A673 (cell line): ENCODE data around the gene PLD4. TPM values are rescaled to one million over a fixed set of nuclear protein-coding genes. Genes with fewer than 3 reads are reported as not detected.

Source experiments
- BruUV-seq: library from RNA; stranded (reverse); fragments of 400-500 nt; replicated peaks from 2 replicates; lab custom pipeline; 2021; lab: Mats Ljungman, UMichigan
- CTCF ChIA-PET: fragments of 300-600 bp; sonication (Branson Sonifier 250); formaldehyde crosslinking; loops from one replicate; lab custom pipeline; 2022; ENCODE audit warnings: antibody characterized with exemption; lab: Charles Lee
- POLR2A ChIA-PET: fragments of 300-600 bp; sonication (Branson Sonifier 250); formaldehyde crosslinking; loops from one replicate; lab custom pipeline; 2022; ENCODE audit warnings: antibody characterized with exemption; ENCODE audit not compliant: low non-redundant PET; lab: Charles Lee
- DNase-seq: peaks from one replicate; pipeline ENCODE4 v3.0.0-alpha.2; 2015; ENCODE audit warnings: low spot score
- H3K27ac ChIP-seq: fragments of 200-600 bp; sonication (generic); 2 replicates; pipeline ENCODE4 v1.5.1; 2016; ENCODE audit warnings: mixed run types, low read depth, mild to moderate bottlenecking, mixed read lengths, antibody characterized with exemption, low read length; ENCODE audit not compliant: poor library complexity, severe bottlenecking
- H3K27me3 ChIP-seq: fragments of 200-600 bp; sonication (generic); replicated peaks from 2 replicates; pipeline ENCODE4 v1.6.1; 2017; ENCODE audit warnings: mixed run types, low read depth, mild to moderate bottlenecking, mixed read lengths, antibody characterized with exemption, low read length; ENCODE audit not compliant: insufficient read depth, poor library complexity
- H3K36me3 ChIP-seq: fragments of 200-600 bp; sonication (generic); 2 replicates; pipeline ENCODE4 v1.6.1; 2016; ENCODE audit warnings: mixed run types, mild to moderate bottlenecking, mixed read lengths, antibody characterized with exemption, low read length; ENCODE audit not compliant: insufficient read depth, poor library complexity, severe bottlenecking
- H3K4me1 ChIP-seq: fragments of 200-600 bp; sonication (generic); 2 replicates; pipeline ENCODE4 v1.6.1; 2017; ENCODE audit warnings: mixed run types, mild to moderate bottlenecking, mixed read lengths, antibody characterized with exemption, low read length; ENCODE audit not compliant: insufficient read depth, poor library complexity, severe bottlenecking
- H3K4me3 ChIP-seq: fragments of 200-600 bp; sonication (generic); 2 replicates; pipeline ENCODE4 v1.5.1; 2016; ENCODE audit warnings: low read depth, mixed run types, mild to moderate bottlenecking, mixed read lengths, low read length; ENCODE audit not compliant: poor library complexity, severe bottlenecking
- H3K9me3 ChIP-seq: fragments of 200-600 bp; sonication (generic); 2 replicates; pipeline ENCODE4 v1.6.1; 2016; ENCODE audit warnings: mixed run types, low read depth, mild to moderate bottlenecking, mixed read lengths, antibody characterized with exemption, low read length; ENCODE audit not compliant: poor library complexity, severe bottlenecking
- EZH2 ChIP-seq: fragments of 200-600 bp; sonication (generic); IDR thresholded peaks from 2 replicates; pipeline ENCODE4 v1.6.1; 2017; ENCODE audit warnings: borderline replicate concordance, low read depth, mild to moderate bottlenecking, mixed read lengths, antibody characterized with exemption, low read length; ENCODE audit not compliant: poor library complexity, severe bottlenecking
- intact Hi-C: fragments of 100-400 bp; cut with micrococcal nuclease; formaldehyde crosslinking; loops from one replicate; pipeline ENCODE4 v1.10.0; 2022; ENCODE audit not compliant: unreplicated experiment
- total RNA-seq: library from RNA; stranded (reverse); gene quantifications from 2 replicates; pipeline ENCODE4 v1.2.3, GENCODE V29; 2021
- TF ChIP-seq, protein P1 (sequence below): fragments of 300-800, 200-600 bp; sonication (generic); conservative IDR thresholded peaks from 2 replicates; pipeline ENCODE4 v1.5.1; 2017; ENCODE audit warnings: low read depth, mild to moderate bottlenecking, antibody characterized with exemption, low read length, moderate library complexity, mixed read lengths

PLD4 gene
- total RNA-seq, 1 experiment from 2014 or later, result not detected

DNA sequence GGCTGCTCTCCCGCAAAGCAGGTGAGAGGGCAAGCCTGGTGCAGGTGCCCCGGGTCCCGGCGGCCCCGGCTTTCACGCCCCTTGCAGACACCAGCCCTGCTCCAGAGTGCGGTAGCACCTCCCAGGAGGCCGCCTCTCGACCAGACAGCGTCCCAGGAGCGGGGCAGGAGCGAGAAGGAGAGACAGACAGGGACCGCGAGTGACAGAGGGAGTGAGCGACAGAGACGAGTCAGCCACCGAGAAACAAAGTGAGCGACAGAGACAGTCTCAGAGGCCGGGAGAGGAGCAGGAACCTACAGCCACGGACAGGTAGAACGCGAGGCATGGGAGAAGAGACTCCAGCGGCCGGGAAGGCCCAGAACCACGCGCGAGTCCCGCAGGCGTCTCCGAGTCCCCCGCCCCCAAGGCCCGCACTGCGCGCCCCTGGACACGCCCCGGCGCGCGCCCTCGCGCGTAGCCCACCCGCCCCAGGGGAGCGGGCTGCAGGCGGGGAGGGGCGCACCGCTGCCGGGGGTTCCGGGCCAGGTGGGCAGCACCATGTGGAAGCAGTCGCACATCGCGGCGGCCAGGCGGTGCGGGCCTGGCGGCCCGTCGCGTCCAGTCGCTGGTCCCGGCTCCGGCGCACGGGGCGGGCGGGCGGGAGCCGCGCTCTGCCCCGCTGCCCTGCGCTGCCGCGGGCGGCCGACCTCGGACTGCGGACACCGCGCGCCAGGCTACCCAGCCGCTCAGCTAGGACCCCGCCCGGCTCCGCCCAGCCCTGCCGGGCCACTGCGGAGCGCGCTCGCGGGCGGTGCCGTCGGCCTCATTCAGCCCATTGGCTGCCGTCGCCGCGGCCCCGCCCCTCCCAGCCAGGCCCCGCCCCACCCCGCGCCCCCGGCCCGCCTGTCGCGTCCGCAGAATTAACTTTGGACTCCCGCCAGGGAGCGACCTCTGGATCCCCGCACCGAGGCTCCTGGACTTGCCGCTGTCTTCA is 53.3 kb downstream of the PLD4 start, which contains the start of gene AHNAK2:
Gene AHNAK2, minus strand, starts transcription at position 694 of the 973 bp plus-strand sequence. Its CDS starts 137 bp downstream, at position 557.
- H3K4me3 ChIP-seq, result peak within 1 kb of the TSS; percentile 51
- ChIA-PET CTCF (no interaction called here), POLR2A (interaction anchor here (0.6 kb wide), 1 partner anchor 108 kb away, joined by 3 read pairs; no protein-coding TSS in a partner anchor)
- DNase-seq, result peak; percentile 76
- H3K36me3 ChIP-seq, result no peaks in the 10 kb centered on the region
- intact Hi-C loops, result no loop called here
- no peaks in the 10 kb centered on the region for H3K9me3 ChIP-seq
- no peaks in the 10 kb centered on the region for H3K27me3 ChIP-seq
- no peak for TF ChIP-seq EZH2
- TF ChIP-seq, protein P1, sequence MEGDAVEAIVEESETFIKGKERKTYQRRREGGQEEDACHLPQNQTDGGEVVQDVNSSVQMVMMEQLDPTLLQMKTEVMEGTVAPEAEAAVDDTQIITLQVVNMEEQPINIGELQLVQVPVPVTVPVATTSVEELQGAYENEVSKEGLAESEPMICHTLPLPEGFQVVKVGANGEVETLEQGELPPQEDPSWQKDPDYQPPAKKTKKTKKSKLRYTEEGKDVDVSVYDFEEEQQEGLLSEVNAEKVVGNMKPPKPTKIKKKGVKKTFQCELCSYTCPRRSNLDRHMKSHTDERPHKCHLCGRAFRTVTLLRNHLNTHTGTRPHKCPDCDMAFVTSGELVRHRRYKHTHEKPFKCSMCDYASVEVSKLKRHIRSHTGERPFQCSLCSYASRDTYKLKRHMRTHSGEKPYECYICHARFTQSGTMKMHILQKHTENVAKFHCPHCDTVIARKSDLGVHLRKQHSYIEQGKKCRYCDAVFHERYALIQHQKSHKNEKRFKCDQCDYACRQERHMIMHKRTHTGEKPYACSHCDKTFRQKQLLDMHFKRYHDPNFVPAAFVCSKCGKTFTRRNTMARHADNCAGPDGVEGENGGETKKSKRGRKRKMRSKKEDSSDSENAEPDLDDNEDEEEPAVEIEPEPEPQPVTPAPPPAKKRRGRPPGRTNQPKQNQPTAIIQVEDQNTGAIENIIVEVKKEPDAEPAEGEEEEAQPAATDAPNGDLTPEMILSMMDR, result no peak
- no TSS peak for BruUV-seq
- no peak within 1 kb of the TSS for H3K27ac ChIP-seq
- H3K4me1 ChIP-seq, result peaks cover 8% of the 10 kb centered on the region

DNA sequence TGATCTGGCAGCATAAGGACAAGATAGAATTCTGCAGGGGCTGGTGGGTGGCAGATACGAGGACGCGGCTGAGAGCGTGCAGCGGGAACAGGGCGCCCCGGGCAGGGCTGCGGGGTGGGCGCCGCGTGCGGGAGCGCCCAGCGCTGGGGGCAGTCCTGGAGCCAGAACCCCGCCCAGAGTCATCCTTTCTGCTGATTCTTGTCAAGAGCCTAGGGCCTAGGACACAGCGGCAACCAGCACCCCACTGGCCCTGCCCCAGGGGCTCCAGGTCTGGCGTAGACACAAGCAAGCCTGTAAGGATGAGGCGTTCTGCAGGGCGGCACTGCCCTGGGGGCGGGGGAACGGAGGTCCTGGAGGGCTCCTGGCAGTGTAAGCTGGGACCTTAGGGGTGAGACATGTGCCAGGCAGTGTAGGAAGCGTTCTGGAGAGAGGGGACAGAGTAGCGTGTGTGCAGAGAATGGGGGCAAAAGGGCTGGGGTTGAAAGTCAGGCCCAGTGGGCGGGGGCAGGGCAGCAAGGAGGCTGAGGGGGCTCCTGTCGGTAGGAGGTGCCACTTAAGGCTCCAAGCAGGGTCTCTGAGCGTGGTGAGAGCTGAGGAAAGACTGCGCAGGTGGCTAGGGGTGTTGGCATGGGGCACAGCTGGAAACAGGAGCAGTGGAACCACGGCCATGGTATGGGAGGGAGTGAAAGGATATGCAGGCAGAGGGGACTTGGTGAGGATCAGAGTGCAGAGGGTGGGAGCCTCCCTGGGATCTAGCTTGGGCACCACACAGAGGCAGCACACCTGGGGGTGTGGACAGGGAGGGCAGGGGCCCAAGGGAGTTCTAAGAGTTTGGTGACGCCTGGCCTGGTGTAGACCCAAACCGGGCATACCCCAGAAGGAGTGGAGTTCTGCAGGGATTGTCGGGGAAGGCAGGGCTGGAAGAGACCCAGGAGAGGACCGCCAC is 54.3 kb downstream of the PLD4 start:
- intact Hi-C loops, result no loop called here
- Histone ChIP-seq H3K36me3 (no peaks in the 10 kb centered on the region), H3K27me3 (no peaks in the 10 kb centered on the region), H3K4me3 (peak overlapping the region; percentile 29), H3K9me3 (no peaks in the 10 kb centered on the region), H3K4me1 (peaks cover 2% of the 10 kb centered on the region), H3K27ac (no peak overlapping the region)
- CTCF ChIA-PET, result no interaction called here
- no TSS peak for BruUV-seq
- DNase-seq, result no peak
- POLR2A ChIA-PET, result no interaction called here
- TF ChIP-seq, protein P1, result no peak
- TF ChIP-seq EZH2, result no peak

DNA sequence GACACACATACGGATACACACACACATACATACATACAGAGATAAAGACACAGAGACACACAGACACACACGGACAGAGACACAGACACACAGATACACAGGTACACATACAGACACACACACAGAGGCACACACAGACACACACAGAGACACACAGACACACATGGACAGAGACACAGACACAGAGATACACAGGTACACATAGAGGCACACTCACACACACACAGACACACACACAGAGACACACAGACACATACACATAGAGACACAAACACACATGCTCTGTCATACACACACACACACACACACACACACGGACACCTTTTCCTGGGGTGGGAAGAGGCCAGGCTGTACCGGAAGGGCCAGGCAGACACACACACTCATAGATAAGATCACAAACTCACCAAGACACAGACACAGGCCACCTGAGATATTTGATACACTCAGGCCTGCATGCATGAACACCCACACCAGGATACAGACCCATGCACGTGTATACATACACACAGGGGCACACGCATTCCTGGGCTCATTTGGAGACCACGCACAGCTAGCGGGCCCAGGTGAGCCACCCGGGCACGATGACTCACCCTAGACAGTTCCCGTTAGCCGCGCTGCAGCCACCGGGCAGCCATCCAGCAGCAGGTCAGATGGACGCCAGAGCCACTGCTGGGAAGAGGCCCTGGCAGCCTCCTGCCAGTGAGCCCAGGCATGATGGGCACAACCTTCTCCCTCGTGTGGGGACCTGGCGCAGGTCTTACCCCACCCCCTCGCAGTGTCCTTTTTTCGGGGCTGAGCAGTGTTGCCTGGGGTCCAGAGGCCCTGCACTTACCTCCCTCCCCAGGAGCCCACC is 55.3 kb downstream of the PLD4 start:
- CTCF ChIA-PET, result no interaction called here
- no peak overlapping the region for H3K4me3 ChIP-seq
- DNase-seq, result no peak

More for the DNA sequence above, 55.3 kb downstream of the PLD4 start:
- BruUV-seq, result no TSS peak
- Histone ChIP-seq H3K27ac (no peak overlapping the region), H3K27me3 (no peaks in the 10 kb centered on the region), H3K4me1 (no peaks in the 10 kb centered on the region), H3K36me3 (no peaks in the 10 kb centered on the region), H3K9me3 (no peaks in the 10 kb centered on the region)
- TF ChIP-seq EZH2, result no peak
- TF ChIP-seq, protein P1, result no peak
- POLR2A ChIA-PET, result no interaction called here
- intact Hi-C loops, result no loop called here
